ENCODE data around the gene PRKCI.
"Not testable (repeated sequence)": the region's sequence is repeated elsewhere in the genome, so short reads cannot be mapped to it uniquely, and the experiment has no call there.

The PRKCI gene

DNA sequence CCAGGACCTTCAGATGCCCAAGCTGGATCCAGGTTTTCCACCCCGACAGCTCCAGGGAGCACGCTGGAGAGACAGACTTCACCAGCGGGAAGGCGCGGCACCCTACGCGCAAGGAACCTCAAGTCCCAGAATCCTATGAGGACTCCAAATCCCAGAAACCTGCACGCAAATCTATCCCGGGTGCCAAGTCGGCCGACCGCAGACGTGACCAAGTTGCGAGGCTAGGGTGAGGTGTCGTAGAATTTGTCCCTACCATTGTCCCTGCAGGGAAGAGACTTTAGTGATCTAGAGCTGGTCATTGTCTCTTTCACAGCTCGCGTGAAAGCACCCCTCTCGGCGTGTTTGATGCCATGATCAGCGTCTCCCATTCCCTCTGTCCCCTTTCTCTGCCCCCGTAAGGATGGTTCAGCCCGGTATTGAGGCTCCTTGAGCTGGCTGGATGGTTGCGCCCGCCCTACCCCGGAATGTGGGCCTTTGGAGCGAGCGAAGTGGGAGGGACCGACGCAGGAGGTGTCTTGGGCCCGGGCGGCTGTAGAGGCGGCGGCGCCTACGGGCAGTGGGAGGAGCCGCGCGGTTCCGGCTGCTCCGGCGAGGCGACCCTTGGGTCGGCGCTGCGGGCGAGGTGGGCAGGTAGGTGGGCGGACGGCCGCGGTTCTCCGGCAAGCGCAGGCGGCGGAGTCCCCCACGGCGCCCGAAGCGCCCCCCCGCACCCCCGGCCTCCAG, at the start of gene PRKCI:
Gene PRKCI, plus strand, starts transcription at position 501 of the 723 bp plus-strand sequence. CDS start 246 bp downstream, outside the sequence.
- DNase-seq (ENCODE audit: low read depth), result peak; percentile 85

DNA sequence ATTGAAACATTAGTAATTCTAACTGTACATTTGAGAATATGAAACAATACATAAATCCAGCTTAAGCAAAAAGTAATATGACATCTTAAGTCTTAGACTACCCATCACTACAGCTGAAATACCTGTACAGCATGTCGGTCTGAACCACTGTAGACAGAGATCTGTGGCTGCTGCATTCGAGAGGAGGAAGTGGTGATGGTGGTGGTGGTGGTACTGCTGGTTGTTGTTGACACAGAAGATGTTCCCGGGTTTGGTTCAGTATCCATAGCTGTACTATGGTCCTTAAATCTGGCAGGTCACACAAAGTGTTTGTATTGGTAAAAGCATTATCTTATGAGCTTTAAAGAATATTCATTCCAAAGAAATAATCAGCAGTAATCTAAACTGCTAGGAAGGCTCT, 43.6 kb upstream of the PRKCI start:
- DNase-seq (ENCODE audit: low read depth), result no peak

DNA sequence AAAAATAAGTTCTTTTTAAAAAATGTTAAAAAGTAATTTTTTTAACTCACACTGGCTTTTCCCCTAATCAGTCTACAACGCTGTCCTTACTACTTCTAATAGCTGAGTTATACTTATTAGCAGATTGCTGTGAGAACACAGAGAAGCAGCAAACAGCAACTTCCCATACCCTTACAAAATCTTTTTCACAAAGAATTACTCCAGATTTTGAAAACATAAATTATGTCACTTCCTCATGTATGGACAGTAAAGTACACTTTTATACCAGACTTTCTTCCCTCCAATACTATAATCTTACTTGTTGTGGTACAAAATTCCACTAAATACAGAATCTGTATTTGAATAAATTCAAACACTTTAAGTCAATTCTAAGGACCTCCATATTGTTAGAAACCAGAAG, 42.8 kb upstream of the PRKCI start:
- DNase-seq (ENCODE audit: low read depth), result no peak

DNA sequence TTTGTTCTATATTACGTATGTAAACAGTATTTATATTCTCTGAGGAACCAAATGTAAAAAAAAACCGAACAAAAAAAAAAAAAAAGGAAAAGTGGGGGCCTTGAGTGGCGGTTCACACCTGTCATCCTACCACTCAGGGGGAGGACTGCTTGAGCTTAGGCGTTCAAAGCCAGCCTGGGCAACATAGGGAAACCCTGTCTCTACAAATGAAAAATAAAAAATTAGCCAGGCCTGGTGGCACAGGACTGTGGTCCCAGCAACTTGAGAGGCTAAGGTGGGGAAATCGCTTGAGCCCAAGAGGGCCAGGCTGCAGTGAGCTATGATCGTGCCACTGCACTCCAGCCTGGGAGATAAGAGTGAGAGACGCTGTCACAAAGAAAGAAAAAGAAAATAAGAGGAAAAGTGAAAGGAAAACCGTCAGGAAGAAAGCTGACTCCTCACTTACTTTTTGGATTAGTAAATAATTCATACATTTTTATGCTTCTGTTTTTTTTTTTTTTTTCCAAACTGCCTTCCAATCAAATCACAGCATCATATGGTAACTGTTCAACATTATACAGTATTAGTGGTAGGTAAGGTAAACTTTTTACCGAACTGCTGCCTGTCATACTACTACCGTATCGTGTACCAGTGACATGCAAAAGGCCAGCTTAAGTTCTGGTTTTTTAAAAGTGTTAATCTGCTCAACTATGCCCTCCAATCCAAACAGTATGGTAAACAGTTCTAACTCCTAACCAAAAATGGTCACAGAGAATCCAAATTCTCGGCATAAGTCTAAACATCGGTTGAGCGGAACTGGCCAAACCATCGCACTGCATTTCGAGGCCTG, 41.9 kb upstream of the PRKCI start:
- DNase-seq (ENCODE audit: low read depth), result no peak

DNA sequence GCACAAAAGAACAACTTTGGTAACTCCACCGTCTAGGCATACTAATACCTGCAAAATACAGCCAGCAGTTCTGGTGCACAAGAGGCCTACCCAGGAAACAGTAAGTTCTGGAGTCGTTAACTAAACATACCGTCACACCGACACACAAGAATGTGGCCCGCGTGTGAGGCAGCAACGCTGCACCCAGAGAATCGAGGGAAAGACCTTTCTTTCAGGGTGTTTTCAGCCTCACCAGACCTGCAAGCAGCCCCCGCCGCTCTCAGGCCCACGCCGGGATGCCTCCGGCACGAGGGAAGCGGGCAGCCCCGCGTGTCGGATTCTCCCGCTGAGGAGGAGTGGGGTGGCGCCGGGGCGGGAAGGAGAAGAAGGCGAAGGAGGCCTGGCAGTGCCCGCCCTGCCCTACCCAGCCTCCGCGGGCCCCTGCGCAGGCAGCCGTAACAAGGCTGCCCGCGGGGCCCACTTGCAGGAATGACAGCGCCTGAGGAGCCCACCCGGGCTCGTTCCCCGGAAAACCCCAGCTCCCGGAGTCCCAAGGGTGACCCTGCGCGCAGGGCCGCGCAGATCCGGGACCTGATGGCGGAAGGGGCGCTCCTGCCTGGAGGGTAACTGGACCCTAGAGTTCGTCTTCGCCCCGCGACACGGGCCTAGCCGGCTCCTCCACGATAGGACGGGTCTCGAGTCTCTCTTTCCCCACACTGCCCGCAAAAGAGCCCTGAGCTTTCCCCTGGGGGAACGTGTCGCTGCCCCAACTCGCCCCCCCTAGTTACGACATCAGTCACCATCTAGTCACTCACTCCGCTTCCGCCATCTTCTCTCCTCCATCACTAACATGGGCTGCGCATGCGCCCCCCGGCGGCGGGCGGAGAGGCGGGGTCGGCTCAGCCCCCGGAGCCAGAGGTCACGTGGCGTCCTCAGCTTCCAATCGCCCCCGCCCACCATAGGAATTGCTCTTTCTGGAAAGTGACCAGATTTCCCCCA, 41.0 kb upstream of the PRKCI start, which contains the start of gene PHC3:
Gene PHC3, minus strand, starts transcription at position 826 of the 978 bp plus-strand sequence. Its CDS starts 18 bp downstream, at position 808.
- peak; percentile 91 for DNase-seq (ENCODE audit: low read depth)

DNA sequence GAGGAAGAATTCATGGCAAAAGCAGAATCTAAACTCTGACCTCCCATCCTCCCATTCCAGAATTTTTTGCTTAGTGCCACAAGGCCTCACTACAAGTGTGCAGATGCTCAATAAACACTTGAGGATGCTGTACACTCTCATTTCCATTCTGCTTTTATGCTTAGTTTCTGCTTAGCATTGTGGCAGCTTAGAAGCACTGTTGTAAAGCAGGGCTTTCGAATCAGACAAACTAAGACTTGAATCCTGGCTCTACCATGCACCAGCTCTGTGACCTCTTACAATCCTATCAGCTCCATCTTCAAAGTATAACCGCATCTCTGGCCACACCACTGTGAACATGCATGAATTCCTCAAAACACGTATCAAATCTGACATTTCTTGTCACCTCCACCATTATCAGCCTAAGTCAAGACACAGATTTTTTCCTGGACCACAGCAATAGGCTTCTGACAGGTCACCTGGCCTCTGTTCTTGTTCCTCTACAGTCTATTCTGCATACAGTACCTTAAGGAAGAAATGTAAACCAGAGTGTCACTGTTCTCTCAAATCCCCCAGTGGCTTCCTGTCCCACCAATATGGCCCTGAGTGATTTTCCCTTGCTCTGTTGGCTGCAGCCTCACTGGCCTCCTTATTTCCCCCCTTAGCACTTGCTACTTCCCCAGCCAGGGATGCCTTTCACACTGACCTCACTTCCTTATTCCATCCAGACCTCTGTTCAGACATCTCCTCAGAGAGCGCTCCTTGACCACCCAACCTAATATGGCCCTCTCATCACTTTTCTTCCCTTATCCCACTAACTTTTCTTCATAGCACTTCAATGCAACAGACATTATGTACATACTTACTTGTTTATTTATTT, 32.6 kb upstream of the PRKCI start:
- no peak for DNase-seq (ENCODE audit: low read depth)

DNA sequence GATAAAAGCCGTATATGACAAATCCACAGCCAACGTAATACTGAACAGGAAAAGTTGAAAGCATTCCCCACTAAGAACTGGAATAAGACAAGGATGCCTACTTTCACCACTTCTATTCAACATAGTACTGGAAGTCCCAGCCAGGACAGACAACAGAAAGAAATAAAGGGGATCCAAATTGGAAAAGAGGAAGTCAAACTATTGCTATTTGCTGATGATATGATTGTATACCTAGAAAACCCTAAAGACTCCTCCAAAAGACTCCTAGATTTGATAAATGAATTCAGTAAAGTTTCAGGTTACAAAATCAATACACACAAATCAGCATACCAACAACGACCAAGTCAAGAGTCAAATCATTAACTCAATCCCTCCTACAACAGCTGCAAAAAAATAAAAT, 26.5 kb upstream of the PRKCI start:
- not testable (repeated sequence) for DNase-seq (ENCODE audit: low read depth)

DNA sequence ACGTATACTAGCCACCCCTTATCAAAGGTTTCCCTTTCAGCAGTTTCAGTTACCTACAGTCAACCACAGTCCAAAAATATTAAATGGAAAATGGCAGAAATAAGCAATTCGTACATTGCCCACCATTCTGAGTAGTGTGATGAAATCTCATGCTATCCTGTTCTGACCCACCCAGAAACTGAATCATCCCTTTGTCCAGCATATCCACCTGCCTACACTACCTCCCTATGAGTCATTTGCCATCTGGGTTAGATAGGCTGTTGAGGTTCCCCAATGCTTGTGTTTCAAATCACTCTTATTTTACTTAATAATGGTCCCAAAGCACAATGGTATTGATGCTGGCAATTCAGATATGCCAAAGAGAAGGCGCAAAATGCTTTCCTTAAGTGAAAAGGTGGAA, 25.4 kb upstream of the PRKCI start:
- DNase-seq (ENCODE audit: low read depth), result no peak

DNA sequence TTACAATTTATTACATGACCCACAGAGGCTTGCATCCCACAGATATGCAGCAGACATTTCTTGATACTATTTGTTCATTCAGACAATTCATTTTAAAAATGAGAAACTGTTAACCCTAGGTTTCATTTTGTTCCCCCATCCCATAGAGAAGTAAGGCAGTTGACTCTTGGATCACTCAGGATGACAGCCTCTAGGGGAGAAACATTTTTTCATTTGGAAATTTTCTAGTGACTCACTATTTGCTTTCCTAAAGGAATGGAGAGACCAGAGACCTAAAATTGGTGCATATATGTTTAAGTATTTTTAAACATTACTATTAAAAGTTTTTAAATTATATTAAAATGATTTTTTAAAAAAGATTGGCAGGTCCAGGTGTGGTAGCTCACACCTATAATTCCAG, 21.2 kb upstream of the PRKCI start:
- no peak for DNase-seq (ENCODE audit: low read depth)

DNA sequence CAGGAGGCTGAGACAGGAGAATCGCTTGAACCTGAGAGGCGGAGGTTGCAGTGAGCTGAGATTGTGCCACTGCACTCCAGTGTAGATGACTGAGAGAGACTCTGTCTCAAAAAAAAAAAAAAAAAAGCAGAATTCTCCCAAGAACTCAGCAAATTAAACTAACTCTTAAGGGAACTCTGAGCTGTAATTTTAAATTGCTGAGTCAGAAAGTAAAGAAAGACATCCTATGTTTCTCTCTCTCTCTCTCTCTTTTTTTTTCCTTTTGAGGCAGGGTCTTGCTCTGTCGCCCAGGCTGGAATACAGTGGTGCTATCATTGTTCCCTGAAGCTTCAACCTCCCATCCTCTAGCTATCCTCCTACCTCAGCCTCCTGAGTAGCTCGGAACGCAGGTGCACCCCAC, 20.7 kb upstream of the PRKCI start:
- DNase-seq (ENCODE audit: low read depth), result no peak

DNA sequence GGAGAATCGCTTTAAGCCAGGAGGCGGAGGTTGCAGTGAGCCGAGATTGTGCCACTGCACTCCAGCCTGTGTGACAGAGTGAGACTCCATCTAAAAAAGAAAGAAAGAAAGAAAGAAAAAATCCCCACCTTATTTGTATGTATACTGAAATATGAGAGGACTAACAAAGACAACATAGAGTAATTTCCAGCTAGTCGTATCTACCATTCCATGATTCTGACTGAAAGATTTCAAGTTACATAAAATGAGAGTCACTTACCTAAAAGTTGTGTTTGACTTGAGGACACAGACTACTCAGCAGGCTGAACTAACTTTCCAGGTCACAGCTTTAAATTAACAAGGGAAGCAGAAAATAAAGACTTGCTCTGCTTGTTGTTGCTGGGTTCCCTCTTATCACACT, 18.8 kb upstream of the PRKCI start:
- DNase-seq (ENCODE audit: low read depth), result no peak

DNA sequence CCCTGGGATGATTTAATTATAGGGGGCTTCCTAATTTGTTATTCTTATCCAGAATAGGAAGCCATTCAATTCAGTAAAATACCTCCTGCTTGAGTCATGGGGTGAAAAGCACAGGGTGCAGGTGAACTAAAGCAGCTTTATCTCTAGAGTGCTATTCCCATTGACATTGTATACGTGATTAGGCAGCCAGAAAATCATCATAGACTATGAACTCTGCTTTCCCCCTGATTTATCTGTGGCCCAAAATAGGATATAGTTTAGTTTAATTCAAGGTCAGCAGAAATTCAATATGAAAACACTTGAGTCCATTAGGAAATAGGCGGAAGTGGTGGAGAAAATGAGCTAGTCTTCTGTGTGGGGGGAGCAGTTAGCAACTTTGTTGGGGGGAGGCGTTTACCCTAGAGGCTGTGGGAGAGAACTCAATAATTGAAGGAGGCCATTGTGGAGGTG, 18.2 kb upstream of the PRKCI start:
- DNase-seq (ENCODE audit: low read depth), result no peak

DNA sequence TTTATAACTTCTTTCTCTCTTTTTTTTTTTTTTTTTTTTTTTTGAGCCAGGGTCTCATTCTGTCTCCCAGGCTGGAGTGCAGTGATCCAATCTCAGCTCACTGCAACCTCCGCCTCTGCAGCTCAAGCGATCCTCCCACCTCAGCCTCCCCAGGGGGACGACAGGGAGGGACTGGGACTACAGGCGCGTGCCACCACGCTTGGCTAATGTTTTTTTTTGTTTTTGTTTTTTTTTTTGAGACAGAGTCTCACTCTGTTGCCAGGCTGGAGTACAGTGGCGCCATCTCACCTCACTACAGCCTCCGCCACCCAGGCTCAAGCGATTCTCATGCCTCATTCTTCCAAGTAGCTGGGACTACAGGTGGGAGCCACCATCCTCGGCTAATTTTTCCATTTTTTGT, 17.7 kb upstream of the PRKCI start:
- DNase-seq (ENCODE audit: low read depth), result no peak

DNA sequence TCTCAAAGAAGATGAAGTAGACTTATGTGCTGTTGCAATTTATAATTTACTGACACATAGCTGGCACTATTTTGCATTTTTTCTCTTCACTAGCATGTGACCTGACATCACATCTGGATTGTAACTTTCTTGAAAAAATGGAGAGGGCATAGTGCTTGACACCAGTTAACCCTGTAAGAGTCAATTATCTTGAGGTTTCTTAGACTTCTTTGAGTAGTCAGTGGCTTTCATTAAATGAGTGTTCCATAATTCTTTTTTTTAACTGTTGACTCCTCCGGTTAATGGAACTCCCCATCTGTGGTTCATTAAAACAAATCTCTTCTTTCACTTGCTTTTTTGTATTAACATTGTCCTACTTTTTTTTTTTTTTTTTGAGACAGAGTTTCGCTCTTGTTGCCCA, 16.9 kb upstream of the PRKCI start:
- DNase-seq (ENCODE audit: low read depth), result no peak

DNA sequence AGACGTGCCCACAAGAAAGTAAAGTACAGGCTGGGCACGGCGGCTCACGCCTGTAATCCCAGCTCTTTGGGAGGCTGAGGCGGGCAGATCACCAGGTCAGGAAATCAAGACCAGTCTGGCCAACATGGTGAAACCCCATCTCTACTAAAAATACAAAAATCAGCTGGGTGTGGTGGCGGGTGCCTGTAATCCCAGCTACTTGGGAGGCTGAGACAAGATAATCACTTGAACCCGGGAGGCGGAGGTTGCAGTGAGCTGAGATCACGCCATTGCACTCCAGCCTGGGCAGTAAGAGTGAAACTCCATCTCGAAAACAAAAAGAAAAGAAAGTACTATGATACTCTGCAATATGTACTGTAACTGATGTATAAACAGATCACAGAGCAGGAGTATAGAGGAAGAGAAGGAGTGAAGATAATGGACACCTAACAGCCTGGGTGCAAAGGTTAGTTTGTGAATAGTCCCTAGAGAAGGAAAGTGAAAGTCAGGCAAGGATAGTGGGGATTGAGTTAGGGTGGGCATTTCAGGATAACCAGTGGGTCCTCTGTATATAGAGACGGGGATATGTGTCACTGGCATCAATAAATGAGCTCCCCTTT, 16.0 kb upstream of the PRKCI start:
- DNase-seq (ENCODE audit: low read depth), result not testable (repeated sequence)

DNA sequence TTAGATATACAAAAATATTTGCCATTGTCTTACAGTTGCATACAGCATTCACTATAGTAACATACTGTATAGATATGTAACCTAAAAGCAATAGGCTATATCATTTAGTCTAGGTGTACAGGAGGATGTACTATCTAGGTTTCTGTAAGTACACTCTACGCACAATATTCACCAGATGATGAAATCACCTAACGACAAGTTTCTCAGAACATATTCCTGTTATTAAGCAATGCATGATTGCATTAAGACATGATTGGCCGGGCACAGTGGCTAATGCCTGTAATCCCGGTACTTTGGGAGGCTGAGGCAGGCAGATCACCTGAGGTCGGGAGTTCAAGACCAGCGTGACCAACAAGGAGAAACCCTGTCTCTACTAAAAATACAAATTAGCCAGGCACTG, 14.5 kb upstream of the PRKCI start:
- no peak for DNase-seq (ENCODE audit: low read depth)

DNA sequence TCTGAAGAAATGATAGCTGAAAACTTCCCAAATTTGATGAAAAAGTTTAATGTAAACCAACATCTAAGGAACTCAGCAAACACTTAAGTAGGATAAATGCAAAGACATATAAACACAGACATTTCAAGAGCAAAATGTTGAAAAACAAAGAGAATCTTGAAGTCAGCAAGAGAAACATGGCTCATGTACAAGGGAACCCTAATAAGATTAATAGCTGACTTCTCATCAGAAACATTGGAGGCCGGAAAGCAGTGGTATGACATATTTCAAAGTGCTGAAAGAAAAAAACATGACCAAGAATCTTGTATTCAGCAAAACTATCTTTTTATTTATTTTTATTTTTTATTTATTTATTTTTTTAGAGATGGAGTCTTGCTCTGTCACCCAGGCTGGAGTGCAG, 10.6 kb upstream of the PRKCI start:
- DNase-seq (ENCODE audit: low read depth), result no peak

DNA sequence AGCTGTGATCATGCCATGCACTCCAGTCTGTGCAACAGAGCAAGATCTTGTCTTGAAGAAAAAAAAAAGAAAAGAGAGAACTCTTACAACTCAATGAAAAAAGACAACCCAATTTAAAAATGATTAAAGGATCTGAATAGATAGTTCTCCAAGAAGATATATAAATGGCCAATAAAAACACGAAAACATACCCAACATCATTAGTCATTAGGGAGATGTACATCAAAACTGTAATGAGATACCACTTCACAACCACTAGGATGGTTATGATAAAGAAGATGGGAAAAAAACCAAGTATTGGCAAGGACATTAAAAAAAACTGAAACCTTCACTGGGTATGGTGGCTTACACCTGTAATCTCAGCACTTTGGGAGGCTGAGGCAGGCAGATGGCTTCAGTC, 2.4 kb upstream of the PRKCI start:
- no peak for DNase-seq (ENCODE audit: low read depth)

DNA sequence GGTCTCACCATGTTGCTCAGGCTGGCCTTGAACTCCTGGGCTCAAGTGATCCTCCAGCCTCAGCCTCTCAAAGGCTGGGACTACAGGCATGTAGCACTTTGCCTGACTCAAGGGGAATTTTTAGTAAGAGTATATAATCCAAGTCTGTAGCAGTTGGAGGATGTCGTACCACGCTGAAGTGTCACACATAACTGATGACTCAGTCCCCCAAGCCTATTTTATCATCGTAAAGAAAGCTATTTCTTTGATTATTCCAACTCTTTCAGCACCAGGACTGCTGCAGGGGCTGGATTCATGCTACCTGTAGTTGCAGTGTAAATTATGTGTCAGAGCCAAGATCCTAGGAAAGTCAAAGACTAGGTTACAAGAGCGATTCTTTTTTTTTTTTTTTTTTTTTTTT, 1.4 kb upstream of the PRKCI start:
- DNase-seq (ENCODE audit: low read depth), result no peak

DNA sequence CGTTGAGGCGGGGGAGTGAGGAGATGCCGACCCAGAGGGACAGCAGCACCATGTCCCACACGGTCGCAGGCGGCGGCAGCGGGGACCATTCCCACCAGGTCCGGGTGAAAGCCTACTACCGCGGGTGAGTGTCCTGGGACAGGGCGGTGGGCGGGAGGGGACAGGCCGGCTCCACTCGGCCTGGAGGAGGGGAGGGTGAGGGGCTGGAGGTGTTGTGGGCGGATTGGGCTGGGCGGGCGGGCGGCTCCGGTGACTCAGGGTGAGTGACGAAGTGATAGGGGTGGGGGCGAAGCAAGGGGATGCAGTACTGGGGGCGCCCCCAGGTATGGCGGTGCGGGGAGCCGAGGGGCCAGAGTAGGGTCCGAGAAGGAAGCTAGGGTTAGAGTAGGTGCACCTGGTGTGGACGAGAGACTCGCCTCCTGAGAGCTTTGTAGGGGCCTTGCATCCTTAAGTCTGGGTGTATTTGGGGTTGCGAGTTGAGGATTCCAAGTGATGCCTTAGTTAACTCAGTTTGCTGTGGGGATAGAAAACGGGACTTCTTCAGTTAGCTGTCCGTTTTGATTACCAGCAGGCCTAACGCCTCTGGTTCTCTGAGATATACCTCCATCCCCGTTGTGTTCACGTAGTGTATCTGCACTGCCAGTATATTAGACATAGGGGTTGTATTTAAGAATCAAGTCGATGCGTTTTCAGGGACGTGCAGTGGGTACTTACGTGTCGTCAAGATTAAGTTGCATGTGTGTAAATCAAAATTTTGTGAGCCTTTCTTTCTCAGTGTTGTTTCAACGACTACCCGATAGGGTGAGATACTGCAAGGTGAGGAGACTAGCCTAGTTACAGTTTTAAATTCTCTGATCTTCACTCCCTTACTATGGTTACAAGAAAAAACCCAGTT, 670 bp downstream of the PRKCI start:
- DNase-seq (ENCODE audit: low read depth), result peak; percentile 25
